ENCODE measurements around the gene MAML1.

DNA sequence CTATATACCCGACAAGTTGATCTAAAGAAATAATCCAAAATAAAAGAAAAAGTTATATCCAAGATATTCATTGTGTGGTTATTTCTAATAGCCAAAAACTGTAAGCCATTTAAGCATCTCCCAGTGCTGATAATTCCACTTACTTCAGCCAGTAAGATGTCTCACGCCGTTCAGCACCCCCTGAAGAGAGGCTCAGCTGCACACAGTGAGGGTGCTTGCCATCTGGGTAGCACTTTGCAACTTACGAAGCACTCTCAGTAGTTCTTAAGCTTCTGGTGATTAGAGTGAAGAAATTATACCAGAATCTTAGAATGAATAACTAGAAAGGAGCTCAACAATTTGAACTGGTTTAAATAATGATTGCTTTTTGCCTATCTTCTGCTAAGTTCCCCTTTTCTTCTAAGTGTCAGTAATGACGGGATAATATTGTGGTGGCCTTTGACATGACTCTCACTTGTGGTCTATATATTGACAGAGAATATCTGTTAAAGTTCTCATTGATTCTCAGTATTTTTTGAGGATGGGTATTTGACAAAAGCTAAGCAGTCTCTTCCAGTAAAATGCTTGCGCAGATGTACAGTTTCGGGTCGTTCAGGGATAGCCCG, 35.0 kb downstream of the MAML1 start:
- TF ChIP-seq, protein P1, sequence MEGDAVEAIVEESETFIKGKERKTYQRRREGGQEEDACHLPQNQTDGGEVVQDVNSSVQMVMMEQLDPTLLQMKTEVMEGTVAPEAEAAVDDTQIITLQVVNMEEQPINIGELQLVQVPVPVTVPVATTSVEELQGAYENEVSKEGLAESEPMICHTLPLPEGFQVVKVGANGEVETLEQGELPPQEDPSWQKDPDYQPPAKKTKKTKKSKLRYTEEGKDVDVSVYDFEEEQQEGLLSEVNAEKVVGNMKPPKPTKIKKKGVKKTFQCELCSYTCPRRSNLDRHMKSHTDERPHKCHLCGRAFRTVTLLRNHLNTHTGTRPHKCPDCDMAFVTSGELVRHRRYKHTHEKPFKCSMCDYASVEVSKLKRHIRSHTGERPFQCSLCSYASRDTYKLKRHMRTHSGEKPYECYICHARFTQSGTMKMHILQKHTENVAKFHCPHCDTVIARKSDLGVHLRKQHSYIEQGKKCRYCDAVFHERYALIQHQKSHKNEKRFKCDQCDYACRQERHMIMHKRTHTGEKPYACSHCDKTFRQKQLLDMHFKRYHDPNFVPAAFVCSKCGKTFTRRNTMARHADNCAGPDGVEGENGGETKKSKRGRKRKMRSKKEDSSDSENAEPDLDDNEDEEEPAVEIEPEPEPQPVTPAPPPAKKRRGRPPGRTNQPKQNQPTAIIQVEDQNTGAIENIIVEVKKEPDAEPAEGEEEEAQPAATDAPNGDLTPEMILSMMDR (IDR thresholded peaks at IDR 0.05; ENCODE audit: low read depth, low read length), result no peak
- TF ChIP-seq POLR2A (IDR thresholded peaks at IDR 0.05; ENCODE audit: extremely low read depth, insufficient read length) (no peak), MYC (IDR thresholded peaks at IDR 0.05; ENCODE audit: low read depth, low read length) (no peak)
- TF ChIP-seq, protein P2, sequence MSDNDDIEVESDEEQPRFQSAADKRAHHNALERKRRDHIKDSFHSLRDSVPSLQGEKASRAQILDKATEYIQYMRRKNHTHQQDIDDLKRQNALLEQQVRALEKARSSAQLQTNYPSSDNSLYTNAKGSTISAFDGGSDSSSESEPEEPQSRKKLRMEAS (IDR thresholded peaks at IDR 0.05; ENCODE audit: low read depth, low read length), result no peak

All from NB4 (cell line).